Prostate gland (tissue), 2 donors: Measurements from ENCODE around the gene SWAP70.

Experiments used
- POLR2A ChIP-seq: fragments of 450-650 bp; IDR thresholded peaks from one replicate; pipeline ENCODE4 v1.6.1; 2016; ENCODE audit warnings: antibody characterized with exemption, mild to moderate bottlenecking
- TF ChIP-seq, protein P1 (sequence below), 4 experiments: fragments of 200-600 bp in 2 of 4; fragments of 450-650 bp in 2 of 4; sonication (generic) in 2 of 4; IDR thresholded peaks; 1 replicate in 3 of 4; 2 replicates in 1 of 4; pipeline ENCODE4 v1.5.1; 2016 to 2019; ENCODE audit warnings: antibody characterized with exemption in 4 of 4, mild to moderate bottlenecking in 2 of 4, moderate library complexity in 2 of 4

DNA sequence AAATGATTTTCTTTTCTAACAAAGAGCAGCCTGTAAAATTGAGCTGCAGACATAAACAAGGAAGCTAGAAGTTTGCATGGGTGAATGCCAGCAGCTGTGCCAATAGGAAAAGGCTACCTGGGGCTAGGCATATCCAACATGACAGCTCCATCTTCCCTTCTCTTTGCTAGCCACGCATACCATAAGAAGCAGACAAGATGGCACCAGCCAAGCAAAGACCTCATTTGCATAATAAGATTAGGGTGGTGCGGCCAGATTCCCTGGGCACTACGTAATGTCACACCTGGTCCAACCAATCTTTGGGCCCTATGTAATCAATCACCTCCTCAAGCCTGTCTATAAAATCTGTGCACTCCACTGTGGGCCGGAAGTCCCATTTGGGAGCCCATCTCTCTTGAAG, 108.3 kb downstream of the SWAP70 start:
- TF ChIP-seq, protein P1, sequence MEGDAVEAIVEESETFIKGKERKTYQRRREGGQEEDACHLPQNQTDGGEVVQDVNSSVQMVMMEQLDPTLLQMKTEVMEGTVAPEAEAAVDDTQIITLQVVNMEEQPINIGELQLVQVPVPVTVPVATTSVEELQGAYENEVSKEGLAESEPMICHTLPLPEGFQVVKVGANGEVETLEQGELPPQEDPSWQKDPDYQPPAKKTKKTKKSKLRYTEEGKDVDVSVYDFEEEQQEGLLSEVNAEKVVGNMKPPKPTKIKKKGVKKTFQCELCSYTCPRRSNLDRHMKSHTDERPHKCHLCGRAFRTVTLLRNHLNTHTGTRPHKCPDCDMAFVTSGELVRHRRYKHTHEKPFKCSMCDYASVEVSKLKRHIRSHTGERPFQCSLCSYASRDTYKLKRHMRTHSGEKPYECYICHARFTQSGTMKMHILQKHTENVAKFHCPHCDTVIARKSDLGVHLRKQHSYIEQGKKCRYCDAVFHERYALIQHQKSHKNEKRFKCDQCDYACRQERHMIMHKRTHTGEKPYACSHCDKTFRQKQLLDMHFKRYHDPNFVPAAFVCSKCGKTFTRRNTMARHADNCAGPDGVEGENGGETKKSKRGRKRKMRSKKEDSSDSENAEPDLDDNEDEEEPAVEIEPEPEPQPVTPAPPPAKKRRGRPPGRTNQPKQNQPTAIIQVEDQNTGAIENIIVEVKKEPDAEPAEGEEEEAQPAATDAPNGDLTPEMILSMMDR (IDR thresholded peaks at IDR 0.05), result no peak
- no peak for TF ChIP-seq POLR2A
